ENCODE results near the gene ICA1. TPM values are rescaled to one million over a fixed set of nuclear protein-coding genes. Genes with fewer than 3 reads are reported as not detected.

Gene ICA1
- total RNA-seq, 1 donor from 2014 or later: 27.0 TPM

DNA sequence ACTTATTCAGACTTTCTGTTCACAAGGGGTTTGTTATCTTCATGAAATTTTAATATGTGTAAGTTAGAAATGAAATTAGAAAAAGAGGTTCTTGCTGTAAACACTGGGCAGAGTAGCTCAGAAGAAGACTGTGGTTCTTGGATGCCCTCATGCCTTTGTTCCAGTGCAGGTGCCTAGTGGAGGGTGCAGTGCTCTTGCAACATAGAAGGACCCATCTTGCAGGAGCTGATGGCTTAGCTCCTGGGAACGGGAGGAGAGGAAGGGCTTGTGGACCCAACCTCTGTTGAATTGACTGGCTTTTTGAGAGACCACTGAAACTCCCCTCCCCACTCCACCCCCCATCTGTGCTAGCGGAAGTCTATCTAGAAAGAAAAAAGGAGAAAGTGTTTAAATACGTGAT lies 176.5 kb downstream of the ICA1 start:
- Histone ChIP-seq H3K27ac (no peak overlapping the region), H3K9me3 (no peaks in the 10 kb centered on the region), H3K4me1 (no peaks in the 10 kb centered on the region), H3K36me3 (peaks cover 17% of the 10 kb centered on the region), H3K27me3 (no peaks in the 10 kb centered on the region), H3K4me3 (no peak overlapping the region)
- no peak for DNase-seq
- no peak for ATAC-seq
- intact Hi-C loops (cut with DNase I): no loop called here
- TF ChIP-seq, protein P1, sequence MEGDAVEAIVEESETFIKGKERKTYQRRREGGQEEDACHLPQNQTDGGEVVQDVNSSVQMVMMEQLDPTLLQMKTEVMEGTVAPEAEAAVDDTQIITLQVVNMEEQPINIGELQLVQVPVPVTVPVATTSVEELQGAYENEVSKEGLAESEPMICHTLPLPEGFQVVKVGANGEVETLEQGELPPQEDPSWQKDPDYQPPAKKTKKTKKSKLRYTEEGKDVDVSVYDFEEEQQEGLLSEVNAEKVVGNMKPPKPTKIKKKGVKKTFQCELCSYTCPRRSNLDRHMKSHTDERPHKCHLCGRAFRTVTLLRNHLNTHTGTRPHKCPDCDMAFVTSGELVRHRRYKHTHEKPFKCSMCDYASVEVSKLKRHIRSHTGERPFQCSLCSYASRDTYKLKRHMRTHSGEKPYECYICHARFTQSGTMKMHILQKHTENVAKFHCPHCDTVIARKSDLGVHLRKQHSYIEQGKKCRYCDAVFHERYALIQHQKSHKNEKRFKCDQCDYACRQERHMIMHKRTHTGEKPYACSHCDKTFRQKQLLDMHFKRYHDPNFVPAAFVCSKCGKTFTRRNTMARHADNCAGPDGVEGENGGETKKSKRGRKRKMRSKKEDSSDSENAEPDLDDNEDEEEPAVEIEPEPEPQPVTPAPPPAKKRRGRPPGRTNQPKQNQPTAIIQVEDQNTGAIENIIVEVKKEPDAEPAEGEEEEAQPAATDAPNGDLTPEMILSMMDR (IDR thresholded peaks at IDR 0.05): no peak

DNA sequence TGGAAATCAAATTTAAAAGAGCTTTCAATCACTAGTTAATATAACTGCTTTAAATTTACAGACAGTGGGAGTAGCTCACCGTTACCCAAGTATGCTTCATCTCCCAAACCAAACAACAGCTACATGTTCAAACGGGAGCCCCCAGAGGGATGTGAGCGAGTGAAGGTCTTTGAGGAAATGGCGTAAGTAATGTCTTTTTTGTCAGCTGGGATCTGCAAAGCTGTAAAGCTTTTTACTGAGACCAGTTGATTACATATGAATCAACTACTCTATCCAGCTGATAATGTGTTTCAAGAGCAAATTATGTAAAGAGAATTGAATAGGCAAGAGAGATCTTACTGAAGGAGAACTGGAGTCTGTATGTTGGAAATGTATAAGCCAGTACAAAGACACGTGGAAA lies 177.1 kb downstream of the ICA1 start:
- TF ChIP-seq, protein P1 (IDR thresholded peaks at IDR 0.05): no peak
- intact Hi-C loops (cut with DNase I): no loop called here
- no peaks in the 10 kb centered on the region for H3K9me3 ChIP-seq
- no peaks in the 10 kb centered on the region for H3K27me3 ChIP-seq
- DNase-seq: no peak
- H3K36me3 ChIP-seq: peaks cover 17% of the 10 kb centered on the region
- H3K27ac ChIP-seq: no peak overlapping the region
- H3K4me1 ChIP-seq: no peaks in the 10 kb centered on the region
- no peak for ATAC-seq
- no peak overlapping the region for H3K4me3 ChIP-seq

DNA sequence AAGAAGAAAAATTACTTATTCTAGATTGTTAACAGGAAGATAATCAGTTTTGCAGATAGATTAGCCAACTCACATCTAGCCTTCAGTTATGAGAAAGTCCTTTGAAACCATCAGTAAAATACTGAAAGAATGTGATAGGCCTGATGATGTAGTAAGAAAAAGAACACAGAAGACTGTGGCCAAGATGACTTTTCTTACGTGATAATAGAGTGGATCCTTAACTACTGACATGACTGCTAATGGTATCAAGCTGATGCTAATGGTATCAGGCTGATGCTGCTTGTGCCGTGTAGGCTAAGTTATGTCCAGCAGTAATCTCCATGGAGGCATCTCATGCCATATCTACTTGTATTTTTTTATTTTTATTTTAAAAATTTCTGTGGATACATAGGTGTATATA lies 179.2 kb downstream of the ICA1 start:
- Histone ChIP-seq H3K27me3 (no peaks in the 10 kb centered on the region), H3K36me3 (peaks cover 17% of the 10 kb centered on the region), H3K4me3 (no peak overlapping the region), H3K9me3 (no peaks in the 10 kb centered on the region), H3K4me1 (no peaks in the 10 kb centered on the region), H3K27ac (no peak overlapping the region)
- intact Hi-C loops (cut with DNase I): no loop called here
- DNase-seq: no peak
- no peak for ATAC-seq
- TF ChIP-seq, protein P1 (IDR thresholded peaks at IDR 0.05): no peak

DNA sequence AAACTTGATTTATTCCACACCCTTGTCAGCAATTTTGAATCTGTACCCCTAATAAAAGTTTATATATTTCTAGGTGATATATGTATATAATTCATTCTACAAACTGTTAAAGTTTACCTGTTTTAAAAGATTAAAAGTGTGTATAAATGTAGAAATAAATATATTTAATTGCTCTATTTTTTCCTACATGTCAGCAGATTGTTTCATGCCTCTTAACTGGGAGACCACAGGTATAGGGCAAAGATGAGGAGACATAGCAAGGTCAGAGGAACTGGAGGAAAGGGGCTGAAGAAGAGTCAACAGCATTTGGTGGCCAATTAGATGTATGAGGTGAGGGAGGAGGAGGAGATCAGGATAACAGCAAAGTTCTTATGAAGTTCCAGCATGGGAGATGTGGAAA lies 183.5 kb downstream of the ICA1 start:
- no peak overlapping the region for H3K4me3 ChIP-seq
- ATAC-seq: no peak
- no peaks in the 10 kb centered on the region for H3K4me1 ChIP-seq
- TF ChIP-seq, protein P1 (IDR thresholded peaks at IDR 0.05): no peak
- H3K27ac ChIP-seq: no peak overlapping the region
- DNase-seq: no peak
- no peaks in the 10 kb centered on the region for H3K9me3 ChIP-seq
- intact Hi-C loops (cut with DNase I): no loop called here
- no peaks in the 10 kb centered on the region for H3K36me3 ChIP-seq
- H3K27me3 ChIP-seq: no peaks in the 10 kb centered on the region

DNA sequence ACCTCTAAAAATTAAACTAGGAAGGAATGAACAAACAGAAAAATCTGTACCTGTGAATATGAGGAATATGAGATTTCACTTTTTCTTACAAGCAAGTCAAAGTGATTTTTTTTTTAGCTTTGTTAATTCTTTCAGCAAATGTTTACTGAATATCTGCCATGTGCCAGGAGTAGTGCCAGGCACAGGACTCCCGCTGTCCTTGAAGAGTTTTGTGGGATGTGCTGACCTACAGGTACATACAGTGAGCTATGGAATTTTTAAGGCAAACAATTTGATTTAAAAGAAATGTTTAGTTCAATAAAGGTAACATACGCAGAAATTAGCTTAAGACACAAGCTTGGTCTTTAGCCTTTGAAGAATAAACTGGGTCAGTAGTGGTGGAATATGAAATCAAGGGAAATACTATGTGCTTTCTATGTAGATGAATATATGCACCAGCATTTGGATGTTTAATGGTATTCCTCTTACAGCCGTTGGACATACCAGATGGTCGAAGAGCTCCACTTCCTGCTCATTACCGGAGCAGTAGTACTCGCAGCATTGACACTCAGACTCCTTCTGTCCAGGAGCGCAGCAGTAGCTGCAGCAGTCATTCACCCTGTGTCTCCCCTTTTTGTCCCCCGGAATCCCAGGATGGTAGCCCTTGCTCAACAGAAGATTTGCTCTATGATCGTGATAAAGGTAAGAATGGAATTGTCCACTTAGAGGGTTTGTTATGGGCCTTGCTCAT lies 191.4 kb downstream of the ICA1 start:
- DNase-seq (no peak), ATAC-seq (no peak)
- H3K4me3 ChIP-seq: no peak overlapping the region
- H3K9me3 ChIP-seq: no peaks in the 10 kb centered on the region
- H3K36me3 ChIP-seq: peaks cover 14% of the 10 kb centered on the region
- TF ChIP-seq, protein P1 (IDR thresholded peaks at IDR 0.05): no peak
- no peaks in the 10 kb centered on the region for H3K27me3 ChIP-seq
- no peaks in the 10 kb centered on the region for H3K4me1 ChIP-seq
- H3K27ac ChIP-seq: no peak overlapping the region
- intact Hi-C loops (cut with DNase I): no loop called here

All from upper lobe of right lung (tissue), 1 donor.